Activated T-helper 1 cell treated with Interleukin-2 at 50 U/mL for 16 hours (primary cell): ENCODE results near the gene MAGEA11.
"Not testable (repeated sequence)": the region's sequence is repeated elsewhere in the genome, so short reads cannot be mapped to it uniquely, and the experiment has no call there.

Experiments
- DNase-seq: peaks from one replicate; pipeline ENCODE4 v3.0.0-alpha.2; 2020; ENCODE audit warnings: low read depth

Gene MAGEA11, protein sequence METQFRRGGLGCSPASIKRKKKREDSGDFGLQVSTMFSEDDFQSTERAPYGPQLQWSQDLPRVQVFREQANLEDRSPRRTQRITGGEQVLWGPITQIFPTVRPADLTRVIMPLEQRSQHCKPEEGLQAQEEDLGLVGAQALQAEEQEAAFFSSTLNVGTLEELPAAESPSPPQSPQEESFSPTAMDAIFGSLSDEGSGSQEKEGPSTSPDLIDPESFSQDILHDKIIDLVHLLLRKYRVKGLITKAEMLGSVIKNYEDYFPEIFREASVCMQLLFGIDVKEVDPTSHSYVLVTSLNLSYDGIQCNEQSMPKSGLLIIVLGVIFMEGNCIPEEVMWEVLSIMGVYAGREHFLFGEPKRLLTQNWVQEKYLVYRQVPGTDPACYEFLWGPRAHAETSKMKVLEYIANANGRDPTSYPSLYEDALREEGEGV

DNA sequence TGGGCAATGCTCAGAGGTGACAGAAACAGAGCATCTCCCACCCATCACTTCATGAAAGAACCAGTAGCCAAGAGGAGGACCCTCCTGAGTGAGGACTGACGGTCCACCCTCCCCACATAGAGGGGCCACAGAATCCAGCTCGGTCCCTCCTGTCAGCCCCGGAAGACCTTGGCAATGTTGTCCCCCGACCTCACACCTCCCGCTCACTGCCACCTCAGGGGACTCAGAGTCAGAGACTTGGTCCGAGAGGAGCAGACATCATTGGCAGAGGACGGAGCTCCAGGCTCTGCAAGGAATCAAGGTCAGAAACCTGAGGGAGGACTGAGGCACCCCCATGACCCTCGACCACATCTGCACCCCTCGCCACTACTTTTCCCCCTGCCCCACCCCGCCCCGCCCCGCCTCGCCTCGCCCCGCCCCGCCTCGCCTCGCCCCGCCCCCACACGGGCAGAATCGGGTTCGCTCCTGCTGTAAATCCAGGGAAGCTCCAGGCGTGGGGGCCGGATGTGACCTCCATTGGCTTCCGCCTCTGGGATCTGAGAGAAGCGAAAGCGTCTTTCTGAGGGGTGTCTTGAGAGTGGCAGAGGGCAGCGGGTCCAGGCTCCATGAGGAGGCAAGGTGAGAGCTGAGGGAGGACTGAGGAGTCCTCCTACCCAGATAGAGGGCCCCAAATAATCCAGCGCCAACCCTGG lies at the start of gene MAGEA11:
MAGEA11 (plus strand) TSS at position 516 of the 692 bp plus-strand sequence. CDS start 1,100 bp downstream, outside the sequence.
- no peak for DNase-seq

DNA sequence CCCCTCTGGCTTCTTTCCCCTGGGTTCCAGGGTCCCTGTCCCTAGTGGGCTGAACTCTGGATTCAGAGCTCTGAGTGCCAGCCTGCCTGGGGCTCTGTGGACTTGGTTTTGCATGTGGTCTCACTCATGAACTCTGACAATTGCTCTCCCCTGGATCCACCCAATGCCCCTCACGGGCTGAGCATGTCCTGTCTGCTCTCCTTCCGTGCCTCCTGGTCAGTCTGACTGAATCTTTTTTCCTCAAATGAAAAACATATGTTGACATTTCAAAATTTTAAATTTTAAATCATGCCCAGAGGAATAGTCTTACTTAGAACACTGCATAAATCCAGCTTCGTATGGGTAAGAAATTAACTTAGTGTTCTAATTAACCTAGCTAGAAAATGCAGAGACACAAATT lies 36.8 kb upstream of the MAGEA11 start:
- not testable (repeated sequence) for DNase-seq

DNA sequence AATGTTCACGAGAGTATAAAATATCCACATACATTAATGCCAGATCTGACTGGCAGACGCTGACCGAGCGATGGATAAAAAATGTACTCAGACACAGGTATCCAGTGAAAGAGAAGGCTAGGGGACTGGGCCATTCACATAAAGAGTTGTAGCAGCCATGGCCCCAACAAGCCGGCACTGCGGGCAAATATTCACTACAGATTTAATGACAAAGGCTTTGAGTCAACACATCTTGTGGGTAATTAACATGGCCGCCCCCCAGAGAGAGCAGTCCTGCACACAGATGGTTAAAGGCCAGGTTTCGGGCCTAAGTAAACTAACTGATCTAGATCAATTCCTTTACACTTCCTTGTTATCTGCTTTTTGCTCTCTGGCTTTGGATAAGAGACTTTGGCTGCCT lies 36.3 kb upstream of the MAGEA11 start:
- not testable (repeated sequence) for DNase-seq

DNA sequence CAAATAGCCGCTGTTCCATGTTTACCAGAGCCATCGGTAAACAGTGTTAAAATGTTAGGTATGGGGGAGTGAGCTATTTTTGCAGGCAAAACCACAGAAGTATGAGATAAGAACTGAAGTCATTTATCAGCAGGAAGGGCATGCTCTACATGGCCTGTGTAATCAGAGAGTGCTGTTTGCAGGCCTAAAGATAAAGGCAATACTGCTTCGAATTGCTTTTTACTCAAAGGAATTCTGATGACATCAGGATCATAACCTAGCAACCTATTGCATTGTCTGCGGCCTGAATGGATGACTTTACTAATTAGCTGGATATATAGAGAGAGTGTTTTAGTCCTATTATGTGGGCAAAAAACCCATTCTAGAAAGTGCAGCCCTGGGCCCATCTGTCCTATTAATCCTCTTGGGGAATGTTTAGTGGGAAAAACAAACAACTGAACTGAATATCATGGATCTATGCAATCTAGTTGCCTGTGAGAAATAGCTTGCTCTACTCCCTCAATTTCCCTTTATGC lies 32.6 kb upstream of the MAGEA11 start:
- not testable (repeated sequence) for DNase-seq

DNA sequence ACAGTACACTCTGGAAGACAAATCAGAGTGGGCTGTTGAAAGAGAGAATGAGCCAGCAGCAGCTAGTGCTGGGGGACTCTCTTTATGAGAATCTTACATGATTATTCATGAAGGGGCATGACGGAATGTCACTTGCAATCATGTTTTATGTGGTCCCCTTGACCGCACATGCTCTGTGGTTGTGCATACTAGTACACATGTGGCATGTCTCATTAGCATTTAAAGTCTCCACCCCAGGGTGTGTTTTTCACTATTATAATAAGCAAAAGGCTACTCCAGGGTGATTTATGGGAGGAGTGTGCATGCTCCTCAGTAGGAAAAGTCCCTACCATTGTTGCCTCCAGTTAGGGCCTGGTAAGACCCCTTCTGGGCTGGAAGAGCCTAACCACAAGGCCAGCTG lies 30.7 kb upstream of the MAGEA11 start:
- DNase-seq, result no peak

DNA sequence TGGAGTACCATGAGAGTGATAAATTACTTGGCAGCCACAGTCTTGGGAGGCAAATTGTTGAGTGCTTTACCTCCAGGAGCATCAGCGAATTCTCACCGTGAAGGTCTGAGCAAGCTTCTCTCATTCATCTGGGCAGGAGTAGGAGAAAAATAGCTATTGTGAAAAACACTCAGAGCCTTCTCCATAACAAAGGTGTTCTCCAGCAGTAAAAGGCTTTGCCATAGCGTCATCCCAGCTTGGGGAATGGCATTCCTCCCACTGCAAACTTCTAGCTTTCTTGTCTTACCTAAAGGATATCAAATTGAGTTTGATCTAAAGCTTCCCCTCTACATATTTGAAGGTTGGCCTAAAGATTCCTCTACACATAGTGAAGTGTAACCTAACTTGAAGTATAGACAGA lies 29.8 kb upstream of the MAGEA11 start:
- no peak for DNase-seq

DNA sequence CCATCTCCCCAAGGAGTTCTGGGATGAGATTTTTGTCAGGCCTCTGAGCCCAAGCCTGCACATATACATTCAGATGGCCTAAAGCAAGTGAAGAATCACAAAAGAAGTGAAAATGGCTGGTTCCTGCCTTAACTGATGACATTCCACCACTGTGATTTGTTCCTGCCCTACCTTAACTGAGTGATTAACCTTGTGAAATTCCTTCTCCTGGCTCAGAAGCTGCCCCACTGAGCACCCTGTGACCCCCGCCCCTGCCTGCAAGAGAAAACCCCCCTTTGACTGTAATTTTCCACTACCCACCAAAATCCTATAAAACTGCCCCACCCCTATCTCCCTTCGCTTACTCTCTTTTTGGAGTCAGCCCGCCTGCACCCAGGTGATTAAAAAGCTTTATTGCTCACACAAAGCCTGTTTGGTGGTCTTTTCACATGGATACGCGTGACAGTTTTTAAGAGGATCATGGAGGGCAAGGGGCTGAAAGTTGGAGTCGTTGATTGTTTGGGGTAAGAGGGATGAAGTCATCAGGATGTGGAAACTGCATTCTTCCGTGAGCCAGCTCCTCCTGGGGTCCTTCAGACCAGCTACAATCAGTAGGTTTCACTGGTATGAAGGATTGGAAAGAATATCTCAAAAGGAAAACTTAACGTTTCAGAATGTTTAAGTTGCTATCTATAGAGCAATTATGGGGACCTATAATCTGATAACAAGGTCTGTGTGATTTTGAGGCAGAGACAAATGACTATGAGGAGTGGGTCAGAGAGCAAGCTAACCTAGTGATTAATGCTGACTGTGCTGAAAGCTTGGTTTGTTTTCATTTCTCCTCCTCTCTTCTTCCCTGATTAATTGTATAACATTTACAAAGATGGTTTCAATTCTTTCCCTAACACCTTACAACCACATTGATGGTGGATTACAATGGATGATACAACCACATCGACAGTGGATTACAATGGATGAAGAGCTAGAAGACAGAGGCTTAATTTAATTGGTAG lies 28.6 kb upstream of the MAGEA11 start:
- no peak for DNase-seq

DNA sequence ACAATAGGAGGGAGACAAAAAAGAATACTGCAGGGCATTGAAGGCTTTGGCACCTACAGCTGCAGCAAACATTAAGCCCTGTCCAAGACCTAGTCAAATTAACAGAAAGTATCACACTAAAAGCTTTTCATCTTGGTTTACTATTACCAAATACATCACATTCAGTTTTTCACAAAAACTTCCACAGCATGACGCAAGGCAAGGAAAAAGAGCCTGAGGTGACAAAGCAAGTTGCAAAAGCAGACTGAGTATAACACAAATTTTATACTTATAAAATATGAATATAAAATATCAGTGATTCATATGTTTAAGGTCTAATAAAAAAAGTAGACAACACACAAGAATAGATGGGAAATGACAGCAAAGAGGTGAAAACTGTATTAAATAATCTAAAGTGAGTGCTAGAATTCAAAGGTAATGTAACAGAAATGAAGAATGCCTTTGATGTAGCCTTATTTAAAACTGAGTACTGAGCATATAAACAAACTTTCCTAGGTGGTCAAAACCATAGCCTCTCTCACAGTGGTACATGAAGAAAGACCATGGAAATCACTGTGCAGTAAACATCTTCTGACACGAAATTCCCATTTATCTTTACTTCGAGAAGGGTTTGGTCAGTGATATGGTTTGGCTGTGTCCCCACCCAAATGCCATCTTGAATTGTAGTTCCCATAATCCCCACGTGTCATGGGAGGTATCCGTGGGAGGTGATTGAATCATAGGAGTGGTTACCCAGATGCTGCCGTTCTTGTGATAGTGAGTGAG lies 27.7 kb upstream of the MAGEA11 start:
- no peak for DNase-seq

DNA sequence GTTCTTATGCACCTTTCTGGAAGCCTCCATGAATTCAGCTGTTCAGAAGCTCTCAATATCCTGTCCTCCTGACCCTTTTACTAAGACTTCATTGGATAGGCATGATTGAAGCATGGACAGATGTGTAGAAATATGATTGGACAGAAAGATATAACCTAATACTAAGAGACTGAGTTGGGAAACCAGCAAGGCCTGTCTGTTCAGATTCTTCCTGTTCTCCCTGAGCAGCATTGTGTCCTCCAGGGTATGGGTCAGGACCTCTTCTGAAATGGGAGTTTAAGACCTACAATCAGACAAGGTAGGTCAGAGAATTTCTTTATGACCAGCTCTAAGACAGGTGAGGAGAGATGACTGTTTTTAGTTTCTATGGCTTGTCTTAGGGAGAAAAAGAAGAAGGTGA lies 23.9 kb upstream of the MAGEA11 start:
- DNase-seq, result no peak

DNA sequence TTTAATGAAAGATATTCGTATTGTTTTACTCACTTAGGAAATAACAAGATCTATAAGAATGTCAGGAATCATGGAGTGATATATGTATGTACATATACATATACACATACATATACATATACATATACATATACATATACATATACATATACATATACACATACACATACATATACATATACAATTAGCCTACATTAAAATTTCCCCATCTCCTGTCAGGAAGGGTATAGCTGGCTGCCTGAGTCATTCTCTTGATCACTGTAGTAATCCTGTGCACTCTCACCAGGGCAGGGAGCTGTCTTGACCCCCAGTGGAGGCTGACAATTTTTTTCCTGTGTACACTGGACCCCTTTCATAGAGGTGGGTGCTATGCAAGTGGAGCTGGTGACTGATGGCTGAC lies 23.3 kb upstream of the MAGEA11 start:
- DNase-seq, result no peak

DNA sequence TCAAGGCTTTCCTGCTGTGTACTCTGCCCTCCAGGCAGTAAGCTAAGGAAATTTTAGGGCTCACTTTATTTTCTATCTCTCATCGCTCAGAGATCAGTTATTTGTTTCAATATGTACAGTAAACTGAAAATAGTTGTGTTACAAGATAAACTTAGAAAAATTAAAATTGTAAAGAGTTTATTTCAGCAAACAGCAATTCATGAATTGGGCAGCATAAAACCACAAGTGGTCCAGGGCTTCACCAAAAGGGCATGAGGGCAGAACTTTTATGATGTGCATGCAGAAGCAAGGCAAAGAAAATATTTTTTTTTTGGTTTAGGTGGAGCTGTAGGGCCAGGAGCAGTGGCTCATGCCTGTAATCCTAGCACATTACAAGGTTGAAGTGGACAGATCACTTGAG lies 20.1 kb upstream of the MAGEA11 start:
- DNase-seq, result no peak

DNA sequence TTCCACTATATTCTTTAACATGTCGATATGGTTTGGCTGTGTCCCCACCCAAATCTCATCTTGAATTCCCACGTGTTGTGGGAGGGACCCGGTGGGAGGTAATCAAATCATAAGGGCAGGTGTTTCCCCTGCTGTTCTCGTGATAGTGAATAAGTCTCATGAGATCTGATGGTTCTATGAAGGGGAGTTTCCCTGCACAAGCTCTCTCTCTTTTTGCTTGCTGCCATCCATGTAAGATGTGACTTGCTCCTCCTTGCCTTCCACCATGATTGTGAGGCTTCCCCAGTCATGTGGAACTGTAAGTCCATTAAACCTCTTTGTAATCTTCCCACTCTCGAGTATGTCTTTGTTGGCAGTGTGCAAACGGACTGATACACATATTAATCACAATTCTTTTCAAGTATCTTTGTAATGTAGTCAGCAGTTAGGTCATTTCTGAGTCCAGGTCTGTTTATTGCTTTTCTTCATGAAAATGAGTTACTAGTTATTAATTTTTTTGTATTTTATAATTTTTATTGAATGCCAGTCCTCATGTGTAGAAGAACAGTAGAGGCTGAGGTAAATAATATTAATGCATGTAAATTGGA lies 19.1 kb upstream of the MAGEA11 start:
- not testable (repeated sequence) for DNase-seq

DNA sequence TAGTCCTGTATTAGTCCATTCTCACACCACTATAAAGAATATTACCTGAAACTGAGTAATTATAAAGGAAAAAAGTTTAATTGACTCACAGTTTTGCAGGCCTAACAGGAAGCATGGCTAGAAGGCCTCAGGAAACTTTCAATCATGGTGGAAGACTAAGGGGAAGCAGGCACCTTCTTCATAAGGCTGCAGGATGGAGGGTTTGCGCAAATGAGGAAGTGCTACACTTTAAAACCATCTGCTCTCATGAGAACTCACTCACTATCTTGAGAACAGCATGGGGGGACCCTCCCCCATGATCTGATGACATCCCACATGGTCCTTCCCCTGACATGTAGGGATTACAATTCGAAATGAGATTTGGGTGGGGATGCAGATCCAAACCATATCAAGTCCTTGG lies 12.1 kb upstream of the MAGEA11 start:
- DNase-seq, result no peak

DNA sequence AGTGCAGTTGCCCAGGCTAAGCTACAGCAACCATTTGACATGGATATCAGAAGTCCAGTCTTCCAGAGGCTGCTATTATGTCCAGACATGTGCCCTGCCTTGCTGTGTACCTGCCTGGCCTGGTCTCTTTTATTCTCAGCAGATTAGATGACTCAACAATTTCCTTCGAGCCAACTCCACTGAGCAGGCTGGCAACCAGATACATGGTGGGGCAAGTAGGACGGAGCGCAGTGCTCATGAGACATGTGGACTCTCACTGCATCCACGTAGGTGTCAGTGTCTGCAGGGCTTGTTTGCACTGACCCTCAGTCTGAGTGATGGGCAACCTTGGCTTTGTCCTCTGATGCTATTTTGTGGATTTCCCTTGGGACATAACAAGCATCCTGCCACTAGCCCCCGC lies 7.2 kb upstream of the MAGEA11 start:
- no peak for DNase-seq

DNA sequence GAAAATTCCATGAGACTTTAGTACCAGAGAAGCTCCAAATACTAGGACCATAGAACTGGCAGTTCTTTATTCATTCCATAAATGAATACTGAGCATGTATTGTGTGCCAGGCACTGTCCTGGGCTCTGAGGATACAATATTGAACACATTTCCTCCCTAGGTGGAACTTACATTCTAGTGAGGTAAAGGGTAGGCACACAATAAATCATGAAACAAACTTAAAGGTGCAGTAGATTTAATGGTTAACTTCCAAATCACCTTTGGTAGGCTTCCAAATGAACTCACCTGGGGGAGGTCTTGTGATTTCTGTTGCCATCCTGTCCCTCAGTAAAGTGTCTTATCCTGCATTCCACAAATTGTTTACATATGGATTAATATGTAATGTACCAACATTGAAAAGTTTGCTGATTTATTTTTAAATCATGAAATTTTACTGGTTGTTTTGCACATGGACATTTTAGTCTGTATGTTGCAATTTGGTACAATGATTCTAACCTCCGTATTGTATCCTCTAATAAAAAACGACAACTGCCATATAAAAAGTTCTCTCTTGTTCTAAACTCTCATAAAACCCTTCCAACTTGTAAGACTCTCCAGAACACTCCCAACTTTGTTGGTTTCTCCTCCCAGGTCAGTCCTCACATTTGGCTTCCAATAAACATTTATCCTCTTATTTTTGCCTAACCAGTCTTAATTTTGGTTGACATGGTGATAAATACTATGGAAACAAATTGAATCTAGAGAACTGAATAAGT lies 4.5 kb upstream of the MAGEA11 start:
- DNase-seq, result no peak

DNA sequence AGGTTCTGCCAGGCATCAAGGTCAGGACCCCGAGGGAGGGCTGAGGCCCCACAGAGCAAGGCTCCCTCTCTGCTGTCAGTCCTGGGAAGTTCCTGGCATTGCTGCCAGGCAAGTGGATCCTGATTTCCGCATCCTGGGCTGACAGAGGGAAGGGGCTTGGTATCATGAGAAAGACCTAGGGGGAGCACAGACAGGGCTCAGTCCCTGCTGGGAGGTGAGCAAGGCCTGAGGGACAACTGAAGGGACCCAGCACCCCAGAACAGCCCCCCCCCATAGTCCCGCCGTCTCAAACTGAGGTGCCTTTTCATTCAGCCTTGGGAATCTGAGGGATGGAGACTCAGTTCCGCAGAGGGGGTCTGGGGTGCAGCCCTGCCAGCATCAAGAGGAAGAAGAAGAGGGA lies 971 bp downstream of the MAGEA11 start:
- no peak for DNase-seq

DNA sequence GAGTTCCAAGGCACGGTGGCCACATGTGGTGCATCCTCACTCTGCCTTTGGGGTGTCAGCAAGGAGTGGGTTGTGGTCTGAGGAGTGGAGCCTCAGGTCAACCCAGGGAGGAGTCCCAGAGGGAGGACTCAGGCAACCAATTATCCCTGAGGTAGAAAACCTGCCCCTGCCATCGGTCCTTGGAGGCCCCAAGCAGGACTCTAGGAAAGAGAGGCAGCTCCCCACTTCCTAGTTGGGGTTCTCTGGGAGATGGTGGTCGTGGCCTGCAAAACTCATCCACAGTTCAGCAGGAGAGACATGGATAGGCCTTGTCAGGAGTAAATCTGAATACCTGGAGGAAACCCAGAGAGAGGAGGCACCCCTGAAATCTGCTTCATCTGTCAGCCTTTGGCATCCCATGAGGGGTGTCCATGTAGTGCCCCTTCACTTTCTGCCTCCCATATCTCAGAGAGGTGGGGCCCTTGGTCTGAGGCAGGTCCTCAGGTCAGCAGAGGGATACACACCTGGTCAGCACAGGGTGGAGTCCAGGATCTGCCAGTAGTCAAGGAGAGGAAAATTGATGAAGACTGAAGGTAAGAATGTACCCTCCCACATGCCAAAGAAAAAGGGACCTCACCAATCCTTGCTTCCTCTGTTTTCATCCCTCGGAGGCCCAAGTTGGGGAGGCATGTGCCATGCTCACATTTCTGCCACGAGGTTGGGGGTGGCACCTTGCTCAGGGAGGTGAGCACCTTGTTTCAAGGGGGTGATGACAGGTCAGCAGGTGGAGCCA lies 1.6 kb downstream of the MAGEA11 start:
- DNase-seq, result no peak

DNA sequence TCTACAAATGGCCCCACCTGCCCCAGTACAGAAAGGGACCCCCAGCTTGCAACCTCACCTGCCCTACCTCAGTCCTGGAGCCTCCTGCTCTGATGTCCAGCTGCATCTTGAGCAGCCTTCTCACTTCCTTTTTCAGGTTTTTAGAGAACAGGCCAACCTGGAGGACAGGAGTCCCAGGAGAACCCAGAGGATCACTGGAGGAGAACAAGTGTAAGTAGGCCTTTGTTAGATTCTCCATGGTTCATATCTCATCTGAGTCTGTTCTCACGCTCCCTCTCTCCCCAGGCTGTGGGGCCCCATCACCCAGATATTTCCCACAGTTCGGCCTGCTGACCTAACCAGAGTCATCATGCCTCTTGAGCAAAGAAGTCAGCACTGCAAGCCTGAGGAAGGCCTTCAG lies 3.6 kb downstream of the MAGEA11 start:
- DNase-seq, result no peak

DNA sequence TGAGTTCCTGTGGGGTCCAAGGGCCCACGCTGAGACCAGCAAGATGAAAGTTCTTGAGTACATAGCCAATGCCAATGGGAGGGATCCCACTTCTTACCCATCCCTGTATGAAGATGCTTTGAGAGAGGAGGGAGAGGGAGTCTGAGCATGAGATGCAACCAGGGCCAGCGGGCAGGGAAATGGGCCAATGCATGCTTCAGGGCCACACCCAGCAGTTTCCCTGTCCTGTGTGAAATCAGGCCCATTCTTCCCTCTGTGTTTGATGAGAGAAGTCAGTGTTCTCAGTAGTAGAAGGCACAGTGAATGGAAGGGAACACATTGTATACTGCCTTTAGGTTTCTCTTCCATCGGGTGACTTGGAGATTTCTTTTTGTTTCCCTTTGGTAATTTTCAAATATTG lies 4.8 kb downstream of the MAGEA11 start:
- DNase-seq, result no peak
